GM18951 (cell line): ENCODE measurements around the gene TTC22.
"Not testable (repeated sequence)": the region's sequence is repeated elsewhere in the genome, so short reads cannot be mapped to it uniquely, and the experiment has no call there.

Source experiments
- POLR2A ChIP-seq: IDR thresholded peaks from 4 replicates; pipeline ENCODE4 v1.6.1; 2011; ENCODE audit warnings: mild to moderate bottlenecking; ENCODE audit not compliant: insufficient read length, insufficient read depth; ENCODE audit errors: extremely low read depth
- in situ Hi-C: fragments of 300-500 bp; cut with MboI; formaldehyde crosslinking; loops from one replicate; pipeline ENCODE4 v1.12.0; 2022; ENCODE audit warnings: low sequenced_read_pairs, mixed read lengths, inconsistent platforms; ENCODE audit not compliant: unreplicated experiment

TTC22 gene

DNA sequence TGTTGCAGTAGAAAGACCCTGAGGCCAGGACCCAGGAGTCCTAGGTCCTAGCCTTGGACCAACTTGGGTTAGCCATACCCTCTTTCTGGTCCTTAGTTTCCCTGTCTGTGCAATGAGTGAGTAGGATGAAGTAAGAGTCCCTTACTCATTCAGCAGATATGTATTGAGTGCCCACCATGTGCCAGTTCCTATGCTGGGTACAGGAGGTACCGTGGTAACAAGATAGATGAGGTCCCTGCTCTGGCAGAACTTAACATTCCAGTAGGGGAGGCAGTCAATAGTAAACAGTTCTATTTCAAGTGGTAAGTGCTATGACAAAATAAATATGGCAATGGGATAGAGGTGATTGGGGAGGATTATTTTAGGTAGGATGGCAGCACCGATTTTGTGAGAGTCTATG is 18.5 kb downstream of the TTC22 start:
- in situ Hi-C loops, result no loop called here
- TF ChIP-seq POLR2A, result no peak

DNA sequence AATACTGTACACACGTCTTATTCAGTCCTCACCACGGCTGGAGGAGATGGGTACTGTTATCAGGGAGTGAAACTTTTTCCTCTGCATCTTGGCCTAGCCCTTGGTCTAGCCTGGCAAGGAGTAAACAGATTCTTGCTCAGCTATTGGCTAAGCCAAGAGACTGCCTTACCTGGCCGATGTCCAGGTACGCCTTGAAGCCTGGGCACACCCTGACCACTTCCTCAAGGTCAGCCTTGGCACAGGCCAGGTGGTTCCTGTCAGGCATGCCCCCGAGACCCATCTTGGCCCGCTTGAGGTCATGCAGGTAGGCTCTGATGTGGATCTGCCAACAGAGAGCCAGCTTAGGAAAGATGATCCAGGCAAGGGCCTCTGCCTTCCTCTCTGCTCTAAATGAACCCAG is 19.0 kb downstream of the TTC22 start:
- no peak for TF ChIP-seq POLR2A
- in situ Hi-C loops, result no loop called here

DNA sequence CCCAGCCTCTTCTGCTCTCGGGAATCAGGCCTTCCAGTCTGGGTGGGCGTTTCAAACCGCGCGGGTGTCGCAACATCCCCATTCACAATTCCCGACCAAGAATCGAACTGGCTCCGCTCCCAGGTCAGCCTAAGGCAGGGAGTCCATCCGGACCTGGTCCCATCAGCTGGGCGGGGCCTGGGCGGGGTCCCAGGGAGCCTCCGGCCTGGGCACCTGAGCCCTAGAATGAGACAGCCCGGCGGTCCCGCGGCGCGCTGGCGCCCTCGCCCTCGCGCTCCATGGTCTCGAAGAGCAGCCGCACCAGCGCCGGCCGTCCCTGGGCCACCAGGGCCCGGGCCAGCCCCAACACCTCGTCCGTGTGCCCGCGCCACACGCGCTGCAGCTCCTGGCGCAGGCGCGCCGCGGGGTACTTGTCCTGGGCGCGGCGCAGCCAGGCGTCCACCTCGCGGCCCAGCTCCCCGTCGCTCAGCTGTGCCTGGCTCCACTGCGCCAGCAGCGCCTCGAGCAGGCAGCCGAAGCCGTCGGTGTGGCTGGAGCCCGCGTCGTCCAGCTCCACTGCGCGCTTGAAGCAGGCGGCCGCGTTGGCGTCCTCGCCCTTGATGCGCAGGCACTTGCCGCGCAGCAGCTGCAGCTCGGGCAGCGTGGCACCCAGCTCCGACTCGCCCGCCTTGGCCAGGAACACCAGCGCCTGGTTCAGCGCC is 19.9 kb downstream of the TTC22 start:
- in situ Hi-C loops, result no loop called here
- no peak for TF ChIP-seq POLR2A

DNA sequence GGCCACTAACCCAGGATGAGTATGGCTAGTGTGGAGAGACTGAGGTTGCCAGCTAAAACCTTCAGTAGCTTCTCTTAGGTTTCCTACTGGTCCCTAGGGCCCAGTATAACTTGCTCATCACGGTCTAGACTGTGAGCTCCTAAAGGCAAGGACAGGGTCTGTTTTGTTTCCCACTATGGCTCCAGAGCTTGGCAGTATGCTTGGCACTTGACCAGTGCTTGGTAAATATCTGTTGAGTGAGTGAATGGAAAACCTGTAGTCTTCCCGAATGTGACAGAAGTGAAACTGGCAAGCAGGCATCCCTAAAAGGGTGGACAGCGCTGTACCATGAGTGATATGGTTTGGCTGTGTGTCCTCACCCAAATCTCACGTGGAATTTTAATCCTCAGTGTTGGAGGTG is 23.7 kb downstream of the TTC22 start:
- in situ Hi-C loops, result no loop called here

DNA sequence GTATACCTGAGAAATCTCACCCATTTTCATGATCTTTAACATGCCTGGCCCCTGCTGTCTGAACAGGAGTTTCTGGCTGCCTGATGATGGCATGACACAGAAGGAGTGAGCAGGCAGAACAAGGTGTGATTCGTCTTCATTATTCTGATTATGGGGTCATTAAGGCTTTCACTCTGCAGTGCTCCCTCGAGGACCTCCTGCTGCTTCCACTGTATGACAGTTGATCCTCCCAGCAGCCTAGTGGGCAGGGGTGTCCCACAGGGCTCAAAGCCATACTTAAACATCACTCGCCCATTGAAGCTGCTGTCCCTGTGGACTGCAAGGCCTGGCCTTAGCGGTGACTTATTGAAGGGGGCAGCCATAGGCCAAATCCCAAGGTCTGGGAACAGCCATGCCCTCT is 24.1 kb downstream of the TTC22 start:
- in situ Hi-C loops, result no loop called here
- TF ChIP-seq POLR2A, result no peak

More for the DNA sequence above, 23.7 kb downstream of the TTC22 start:
- TF ChIP-seq POLR2A, result no peak

DNA sequence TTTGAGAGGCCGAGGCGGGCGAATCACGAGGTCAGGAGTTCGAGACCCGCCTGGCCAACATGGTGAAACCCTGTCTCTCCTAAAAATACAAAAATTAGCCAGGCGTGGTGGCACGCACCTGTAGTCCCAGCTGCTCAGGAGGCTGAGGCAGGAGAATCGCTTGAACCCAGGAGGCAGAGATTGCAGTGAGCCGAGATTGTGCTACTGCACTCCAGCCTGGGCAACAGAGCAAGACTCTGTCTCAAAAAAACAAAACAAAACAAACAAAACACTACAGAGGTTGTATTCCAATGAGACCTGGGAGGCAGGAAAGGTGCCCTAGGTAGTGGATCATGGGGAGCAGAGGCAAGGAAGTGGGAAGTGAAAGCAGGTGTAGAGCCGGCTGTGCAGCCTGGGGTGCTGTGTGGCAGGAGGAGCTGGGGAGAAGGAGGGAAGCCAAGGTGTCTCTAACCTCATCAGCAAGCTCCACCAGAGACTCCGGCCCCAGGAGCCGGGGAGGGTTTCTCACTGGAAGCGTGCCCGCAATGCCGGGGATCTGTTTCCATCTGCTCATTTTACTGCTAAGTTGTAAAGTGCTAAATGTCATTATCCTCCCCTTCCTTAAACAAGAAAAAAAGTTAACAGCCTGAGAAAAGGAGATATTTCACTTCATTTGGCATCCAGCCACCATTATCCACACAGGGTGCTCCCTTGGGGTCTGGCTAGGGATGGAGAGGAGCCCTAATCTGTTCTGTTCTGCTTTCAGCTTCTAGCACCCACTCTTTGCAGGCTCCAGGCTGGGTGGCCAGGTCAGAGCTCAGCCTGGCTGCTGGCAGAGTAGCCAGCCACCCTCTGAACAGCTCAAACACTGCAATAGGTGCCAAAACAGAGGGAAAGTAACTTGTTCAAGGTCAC is 25.0 kb downstream of the TTC22 start:
- in situ Hi-C loops, result not testable (repeated sequence)

DNA sequence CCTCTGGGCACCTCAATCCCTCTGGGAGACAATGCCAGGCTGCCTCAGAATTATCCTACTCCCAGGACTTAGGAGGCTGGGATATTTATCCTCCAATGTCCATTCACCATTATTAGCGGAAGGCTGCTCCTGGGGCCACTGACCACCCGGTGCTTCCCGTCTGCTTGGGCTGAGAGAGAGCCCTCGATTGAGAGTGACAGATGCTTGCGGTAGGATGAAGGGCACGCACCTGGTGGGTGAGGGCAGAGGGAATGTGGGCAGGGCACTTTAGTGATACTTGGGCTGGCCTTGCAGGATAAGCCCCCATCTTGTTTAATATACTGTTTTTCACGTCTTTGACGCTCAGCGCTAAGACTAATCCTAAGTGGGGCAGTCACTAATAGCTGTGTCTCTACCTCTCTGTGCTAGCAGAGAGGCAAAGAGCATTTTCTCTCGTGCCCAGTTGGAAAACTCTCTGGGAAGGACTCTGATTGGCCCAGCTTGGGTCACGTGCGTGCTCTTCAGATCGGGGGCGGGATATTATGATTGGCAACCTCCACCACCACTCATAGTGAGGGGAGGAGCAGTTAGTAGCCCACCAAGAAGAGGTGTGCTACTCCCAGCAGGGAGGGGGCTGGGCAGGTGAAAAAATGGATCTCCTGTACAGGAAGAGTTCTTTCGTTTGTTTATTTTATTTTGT is 26.2 kb downstream of the TTC22 start:
- in situ Hi-C loops, result no loop called here
- no peak for TF ChIP-seq POLR2A

DNA sequence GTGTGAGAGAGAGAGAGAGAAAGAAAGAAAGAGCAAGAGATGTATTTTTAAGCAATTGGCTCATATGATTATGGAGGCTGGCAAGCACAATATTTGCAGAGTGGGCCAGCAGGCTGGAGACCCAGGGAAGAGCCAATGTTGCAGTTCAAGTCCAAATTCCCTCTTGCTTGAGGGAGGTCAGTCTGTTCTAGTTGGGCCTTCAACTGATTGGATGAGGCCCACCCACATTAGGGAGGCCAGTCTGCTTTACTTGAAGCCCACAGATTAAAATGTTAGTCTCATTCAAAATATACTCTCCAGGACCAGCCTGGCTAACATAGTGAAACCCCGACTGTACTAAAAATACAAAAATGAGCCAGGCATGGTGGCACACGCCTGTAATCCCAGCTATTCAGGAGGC is 28.2 kb downstream of the TTC22 start:
- TF ChIP-seq POLR2A, result no peak
- in situ Hi-C loops, result no loop called here

DNA sequence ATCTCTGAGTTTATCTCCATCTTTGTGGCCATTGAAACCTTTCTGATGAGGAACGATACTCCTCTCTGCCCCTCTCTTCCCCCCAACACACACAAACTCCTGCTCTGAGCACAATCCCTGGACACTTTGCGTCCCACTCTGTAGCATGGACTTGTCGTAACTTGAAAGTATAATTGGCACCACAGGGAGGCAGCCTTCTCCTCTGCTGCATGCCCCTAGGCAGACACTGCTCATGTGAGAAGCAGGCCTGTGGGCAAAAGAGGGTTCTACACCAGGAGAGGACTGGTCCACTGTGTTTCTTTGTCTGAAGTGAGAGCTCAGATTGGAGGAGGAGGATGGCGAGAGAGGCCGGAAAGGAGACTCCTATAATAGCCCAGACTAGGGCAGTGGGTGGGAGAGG is 33.0 kb downstream of the TTC22 start:
- in situ Hi-C loops, result no loop called here
- no peak for TF ChIP-seq POLR2A

DNA sequence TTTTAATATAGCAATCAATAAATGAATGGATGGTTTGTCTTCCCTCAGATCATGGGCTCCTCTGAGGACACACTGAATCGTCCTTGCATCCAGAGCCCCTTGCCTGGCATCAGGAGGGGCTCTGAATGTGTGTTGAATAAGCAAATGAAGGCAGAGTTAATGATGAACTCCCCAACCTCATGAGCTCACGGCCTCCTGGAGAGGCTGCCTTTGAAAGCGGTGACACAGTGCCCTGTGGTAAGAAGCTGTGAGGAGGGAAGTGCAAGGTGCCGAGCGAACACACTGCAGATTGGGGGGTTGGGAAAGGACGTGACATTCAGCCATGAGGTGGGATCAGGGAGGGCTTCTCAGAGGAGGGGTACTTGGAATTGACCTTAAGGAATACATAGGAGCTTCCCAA is 33.6 kb downstream of the TTC22 start:
- in situ Hi-C loops, result no loop called here
- no peak for TF ChIP-seq POLR2A

DNA sequence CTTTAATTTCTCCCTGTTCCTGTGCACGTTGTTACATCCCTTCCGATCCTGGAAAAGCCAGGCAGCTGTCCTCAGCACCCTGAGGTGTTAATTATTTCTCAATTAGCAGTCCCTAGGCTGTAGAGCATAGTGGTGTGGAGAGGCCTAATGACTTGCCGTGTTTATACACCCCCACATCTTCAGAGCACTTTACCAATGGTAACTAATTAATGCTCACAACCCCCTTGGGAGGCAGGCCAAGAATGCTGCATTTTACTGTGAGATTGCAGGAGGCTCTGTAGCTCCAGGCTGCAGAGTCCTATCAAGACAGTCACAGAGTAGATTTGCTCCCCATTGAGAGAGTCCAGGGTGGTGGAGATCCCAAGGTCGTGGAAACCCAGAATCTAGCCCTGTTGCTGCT is 34.4 kb downstream of the TTC22 start:
- in situ Hi-C loops, result no loop called here

DNA sequence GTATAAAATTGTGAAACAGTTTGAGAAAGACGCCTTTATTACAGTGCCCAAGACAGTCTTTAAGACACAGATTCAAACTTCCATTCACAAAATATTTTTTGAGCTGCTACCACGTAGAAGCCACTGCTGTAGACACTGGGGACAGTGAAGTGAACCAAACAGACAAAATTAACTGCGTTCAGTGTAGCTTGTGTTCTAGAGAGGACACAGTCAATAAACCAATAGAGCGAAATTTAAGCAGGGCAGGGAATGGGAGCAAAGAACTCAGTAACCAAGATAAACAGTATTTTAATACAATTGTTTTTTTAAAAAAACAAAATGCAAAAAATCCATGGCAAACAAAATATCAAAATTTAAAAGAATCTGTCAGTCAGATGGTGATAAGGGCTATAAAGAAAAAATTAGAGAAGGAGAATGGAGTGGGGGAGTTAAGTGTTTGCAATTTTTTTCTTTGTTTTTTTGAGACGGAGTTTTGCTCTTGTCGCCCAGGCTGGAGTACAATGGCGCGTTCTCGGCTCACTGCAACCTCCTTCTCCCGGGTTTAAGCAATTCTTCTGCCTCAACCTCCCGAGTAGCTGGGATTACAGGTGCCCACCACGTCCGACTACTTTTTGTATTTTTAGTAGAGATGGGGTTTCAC is 36.1 kb downstream of the TTC22 start:
- in situ Hi-C loops, result no loop called here
- TF ChIP-seq POLR2A, result no peak

More for the DNA sequence above, 34.4 kb downstream of the TTC22 start:
- no peak for TF ChIP-seq POLR2A
